GM12891 (cell line): Measurements from ENCODE around the gene MRPL20.

Source experiments
- DNase-seq: peaks from one replicate; pipeline ENCODE4 v3.0.0; 2011; ENCODE audit warnings: low spot score; ENCODE audit not compliant: insufficient read length
- FAIRE-seq: peaks from 2 replicates; lab custom pipeline; 2011; peaks lifted over from hg19 to GRCh38; lab: Jason Lieb, UNC
- PAX5 ChIP-seq: IDR thresholded peaks from 2 replicates; pipeline ENCODE4 v1.6.1; 2011; ENCODE audit warnings: low read length, moderate library complexity, mild to moderate bottlenecking; ENCODE audit not compliant: insufficient read depth, severe bottlenecking
- POLR2A ChIP-seq: IDR thresholded peaks from 2 replicates; pipeline ENCODE4 v1.6.1; 2011; ENCODE audit warnings: low read depth, low read length, control low read depth
- POLR2AphosphoS5 ChIP-seq: IDR thresholded peaks from 2 replicates; pipeline ENCODE4 v1.6.1; 2011; ENCODE audit warnings: low read depth, low read length, control low read depth
- POU2F2 ChIP-seq: IDR thresholded peaks from 2 replicates; pipeline ENCODE4 v1.6.1; 2011; ENCODE audit warnings: low read depth, mild to moderate bottlenecking, control low read depth, low read length, moderate library complexity
- SPI1 ChIP-seq: IDR thresholded peaks from 2 replicates; pipeline ENCODE4 v1.6.1; 2011; ENCODE audit warnings: low read depth, low read length, control low read depth
- TAF1 ChIP-seq: IDR thresholded peaks from 2 replicates; pipeline ENCODE4 v1.6.1; 2011; ENCODE audit warnings: low read depth, low read length, control low read depth

Gene MRPL20

GRCh38 chr1:1359664-1360468 lies 47.2 kb downstream of the MRPL20 start:
- FAIRE-seq, result no peak
- TF ChIP-seq POLR2AphosphoS5 (no peak), TAF1 (no peak), POU2F2 (no peak), SPI1 (no peak), PAX5 (no peak), POLR2A (no peak)
- no peak for DNase-seq

- FAIRE-seq (no peak), DNase-seq (no peak)
- TF ChIP-seq TAF1 (no peak), POU2F2 (no peak), PAX5 (peak; percentile 59), POLR2AphosphoS5 (no peak), SPI1 (no peak), POLR2A (no peak)
These were observed 47.8 kb downstream of the MRPL20 start for GRCh38 chr1:1359308-1359663.

GRCh38 chr1:1358433-1359271 lies 48.4 kb downstream of the MRPL20 start, which contains the start of gene MXRA8:
TSS of gene MXRA8 (minus strand) at chr1:1358555. CDS start at chr1:1358504, 51 bp downstream.
- TF ChIP-seq POLR2AphosphoS5, result no peak
- TF ChIP-seq POU2F2, result no peak
- no peak for TF ChIP-seq TAF1
- TF ChIP-seq SPI1, result no peak
- TF ChIP-seq PAX5, result no peak
- TF ChIP-seq POLR2A, result no peak
- FAIRE-seq (no peak), DNase-seq (no peak)

GRCh38 chr1:1357871-1358432 lies 49.1 kb downstream of the MRPL20 start:
- TF ChIP-seq PAX5, result no peak
- no peak for TF ChIP-seq POLR2AphosphoS5
- no peak for TF ChIP-seq TAF1
- no peak for TF ChIP-seq SPI1
- TF ChIP-seq POLR2A, result no peak
- TF ChIP-seq POU2F2, result no peak
- DNase-seq (no peak), FAIRE-seq (no peak)

GRCh38 chr1:1356796-1357401 lies 50.2 kb downstream of the MRPL20 start:
- FAIRE-seq, result no peak

GRCh38 chr1:1356166-1356795 lies 50.8 kb downstream of the MRPL20 start:
- DNase-seq (no peak), FAIRE-seq (no peak)
- TF ChIP-seq POU2F2, result no peak
- TF ChIP-seq POLR2A, result no peak
- TF ChIP-seq TAF1, result no peak
- no peak for TF ChIP-seq SPI1
- TF ChIP-seq POLR2AphosphoS5, result no peak
- no peak for TF ChIP-seq PAX5

More at GRCh38 chr1:1356796-1357401, 50.2 kb downstream of the MRPL20 start:
- DNase-seq, result no peak
- TF ChIP-seq POLR2A (no peak), SPI1 (no peak), POLR2AphosphoS5 (no peak), POU2F2 (no peak), PAX5 (no peak), TAF1 (no peak)

GRCh38 chr1:1355416-1355815 lies 51.7 kb downstream of the MRPL20 start:
- DNase-seq (no peak), FAIRE-seq (no peak)
- no peak for TF ChIP-seq TAF1
- TF ChIP-seq PAX5, result no peak
- TF ChIP-seq POLR2AphosphoS5, result no peak
- no peak for TF ChIP-seq POU2F2
- TF ChIP-seq POLR2A, result no peak
- no peak for TF ChIP-seq SPI1
